Endothelial cell of umbilical vein (primary cell): ENCODE data around the gene SVIL. TPM values are rescaled to one million over a fixed set of nuclear protein-coding genes. Genes with fewer than 3 reads are reported as not detected.
A peak's percentile ranks its signal among the peaks of the same experiment; 100 is the strongest.

Experiments used
- BruUV-seq: library from RNA; stranded (reverse); fragments of 400-500 nt; replicated peaks from 2 replicates; lab custom pipeline; 2021; lab: Mats Ljungman, UMichigan
- CTCF ChIA-PET: fragments of 300-600, 350-600 bp; sonication (Branson Sonifier 250); formaldehyde crosslinking; loops from one replicate; lab custom pipeline; 2021; ENCODE audit warnings: antibody characterized with exemption, inconsistent platforms; lab: Charles Lee
- POLR2A ChIA-PET: fragments of 300-600, 350-600 bp; sonication (Branson Sonifier 250); formaldehyde crosslinking; loops from one replicate; lab custom pipeline; 2021; ENCODE audit warnings: antibody characterized with exemption, inconsistent platforms; lab: Charles Lee
- DNase-seq: peaks from one replicate; pipeline ENCODE4 v3.0.0-alpha.2; 2011; ENCODE audit warnings: low read depth, low spot score
- FAIRE-seq: peaks from 2 replicates; lab custom pipeline; 2011; peaks lifted over from hg19 to GRCh38; lab: Jason Lieb, UNC
- H2AFZ ChIP-seq: 2 replicates; pipeline ENCODE4 v1.6.0; 2012; ENCODE audit warnings: low read depth, low read length, control low read depth, inconsistent platforms
- H3K27ac ChIP-seq: 2 replicates; pipeline ENCODE4 v1.5.1; 2011; ENCODE audit warnings: low read depth, mild to moderate bottlenecking, control low read depth, low read length, moderate library complexity; ENCODE audit not compliant: insufficient read depth
- H3K27me3 ChIP-seq, 2 experiments: 2 replicates each; pipeline versions ENCODE4 v1.6.0 to v1.6.1; 2011; ENCODE audit warnings: low read length in 2 of 2, mixed read lengths in 1 of 2; ENCODE audit not compliant: control insufficient read depth in 2 of 2, insufficient read depth in 2 of 2
- H3K36me3 ChIP-seq, 2 experiments: 2 replicates in 1 of 2; 3 replicates in 1 of 2; pipeline ENCODE4 v1.5.1; 2011; ENCODE audit warnings: low read length in 2 of 2, mild to moderate bottlenecking in 1 of 2, moderate library complexity in 1 of 2; ENCODE audit not compliant: control insufficient read depth in 2 of 2, insufficient read depth in 2 of 2; ENCODE audit errors: extremely low read depth in 1 of 2
- H3K4me1 ChIP-seq: 3 replicates; pipeline ENCODE4 v1.5.1; 2011; ENCODE audit warnings: mild to moderate bottlenecking, low read length; ENCODE audit not compliant: control insufficient read depth, insufficient read depth; ENCODE audit errors: extremely low read depth
- H3K4me2 ChIP-seq: 2 replicates; pipeline ENCODE4 v1.6.1; 2011; ENCODE audit warnings: low read length, control low read depth, mixed read lengths; ENCODE audit not compliant: insufficient read depth
- H3K4me3 ChIP-seq, 3 experiments: fragments of 200-600 bp in 1 of 3; sonication (generic), shearing (Covaris generic) in 1 of 3; replicated peaks in 1 of 3; 2 replicates each; pipeline ENCODE4 v1.5.1; 2011 to 2016; ENCODE audit warnings: control low read depth in 3 of 3, low read length in 3 of 3, mild to moderate bottlenecking in 2 of 3, inconsistent platforms in 1 of 3, low read depth in 1 of 3, moderate library complexity in 1 of 3; ENCODE audit not compliant: insufficient read depth in 1 of 3
- H3K79me2 ChIP-seq: 2 replicates; pipeline ENCODE4 v1.6.0; 2012; ENCODE audit warnings: low read length, inconsistent platforms; ENCODE audit not compliant: control insufficient read depth, insufficient read depth
- H3K9ac ChIP-seq: replicated peaks from 2 replicates; pipeline ENCODE3; 2011; ENCODE audit warnings: low read length, control low read depth; ENCODE audit not compliant: insufficient read depth; ENCODE audit errors: extremely low read depth
- H3K9me1 ChIP-seq: replicated peaks from 3 replicates; pipeline ENCODE4 v1.6.0; 2011; ENCODE audit warnings: mild to moderate bottlenecking, low read length; ENCODE audit not compliant: control insufficient read depth, insufficient read depth; ENCODE audit errors: extremely low read depth
- H3K9me3 ChIP-seq: replicated peaks from 2 replicates; pipeline ENCODE4 v1.5.1; 2012; ENCODE audit warnings: low read length, inconsistent platforms; ENCODE audit not compliant: control insufficient read depth, insufficient read depth
- H4K20me1 ChIP-seq: replicated peaks from 2 replicates; pipeline ENCODE3; 2011; ENCODE audit warnings: mild to moderate bottlenecking, low read length; ENCODE audit not compliant: control insufficient read depth, insufficient read depth; ENCODE audit errors: extremely low read depth
- FOS ChIP-seq: IDR thresholded peaks from 2 replicates; pipeline ENCODE4 v1.6.1; 2011; ENCODE audit warnings: mild to moderate bottlenecking, low read length, moderate library complexity, borderline replicate concordance; ENCODE audit not compliant: insufficient read depth
- MAX ChIP-seq: IDR thresholded peaks from 2 replicates; pipeline ENCODE4 v1.6.1; 2011; ENCODE audit not compliant: insufficient read depth, insufficient read length
- POLR2A ChIP-seq: IDR thresholded peaks from 2 replicates; pipeline ENCODE4 v1.6.1; 2012; ENCODE audit warnings: low read depth, mild to moderate bottlenecking, control low read depth, low read length
- POLR2AphosphoS5 ChIP-seq: IDR thresholded peaks from 2 replicates; pipeline ENCODE4 v1.6.1; 2012; ENCODE audit warnings: low read depth, mild to moderate bottlenecking, control low read depth, low read length, moderate library complexity; ENCODE audit not compliant: insufficient read depth
- dilution Hi-C: fragments of 300-500 bp; cut with MboI; formaldehyde crosslinking; loops from one replicate; pipeline ENCODE4 v1.15.0; 2019; ENCODE audit warnings: low sequenced_read_pairs; ENCODE audit not compliant: extremely low pct_ligation_motif_present
- intact Hi-C: fragments of 100-400 bp; cut with micrococcal nuclease; formaldehyde crosslinking; loops from one replicate; pipeline ENCODE4 v1.10.0; 2022
- polyA plus RNA-seq, 4 experiments: library from polyadenylated mRNA; depleted of rRNA in 3 of 4; stranded (reverse) in 3 of 4; unstranded in 1 of 4; fragments of >200 nt; gene quantifications; 2 replicates each; pipeline versions ENCODE4 v1.2.1 to v1.2.3, GENCODE V29; 2011 to 2012; ENCODE audit warnings: missing spikeins in 1 of 4
- total RNA-seq: library from RNA; stranded (reverse); gene quantifications from 2 replicates; pipeline ENCODE4 v1.2.3, GENCODE V29; 2021

Gene SVIL
- total and polyA plus RNA-seq, 2 donors (not counting 3 experiments of a cell fraction or from before 2014, with no cell fraction given), result 22.6 to 70.7 TPM

- Histone ChIP-seq H3K9ac (no peak overlapping the region), H4K20me1 (no peaks in the 10 kb centered on the region), H3K9me1 (no peaks in the 10 kb centered on the region), H3K4me1 (peaks cover 9% of the 10 kb centered on the region), H3K4me2 (no peak overlapping the region), H2AFZ (no peak overlapping the region), H3K4me3 (no peak overlapping the region), H3K9me3 (no peaks in the 10 kb centered on the region), H3K27me3 (no peaks in the 10 kb centered on the region), H3K79me2 (no peaks in the 10 kb centered on the region), H3K27ac (no peak overlapping the region), H3K36me3 (peaks cover 0 to 2% of the 10 kb centered on the region in 2 experiments)
- CTCF ChIA-PET, result interaction anchor here (0.6 kb wide), 1 partner anchor 166 kb away, joined by 3 read pairs; no protein-coding TSS in a partner anchor
- DNase-seq (no peak), FAIRE-seq (no peak)
- intact Hi-C loops, result no loop called here
- TF ChIP-seq POLR2AphosphoS5, result no peak
- TF ChIP-seq FOS, result no peak
- no peak for TF ChIP-seq POLR2A
- TF ChIP-seq MAX, result no peak
- dilution Hi-C loops, result no loop called here
- POLR2A ChIA-PET, result no interaction called here
- BruUV-seq, result no TSS peak
Measured at GRCh38 chr10:29578457-29578856, 56.3 kb downstream of the SVIL start.

- intact Hi-C loops (no loop called here), dilution Hi-C loops (no loop called here)
- TF ChIP-seq MAX, result no peak
- Histone ChIP-seq H3K9me3 (no peaks in the 10 kb centered on the region), H3K4me3 (no peak overlapping the region), H3K27ac (no peak overlapping the region), H3K36me3 (peaks cover 0 to 2% of the 10 kb centered on the region in 2 experiments), H3K4me1 (peaks cover 5% of the 10 kb centered on the region), H3K4me2 (no peak overlapping the region), H3K9me1 (no peaks in the 10 kb centered on the region), H3K27me3 (no peaks in the 10 kb centered on the region), H3K9ac (no peak overlapping the region), H3K79me2 (no peaks in the 10 kb centered on the region), H2AFZ (no peak overlapping the region), H4K20me1 (no peaks in the 10 kb centered on the region)
- POLR2A ChIA-PET, result no interaction called here
- FAIRE-seq, result peak; percentile 21
- CTCF ChIA-PET, result no interaction called here
- no peak for DNase-seq
- no TSS peak for BruUV-seq
Measured at GRCh38 chr10:29576681-29577080, 58.1 kb downstream of the SVIL start.
